AML-193 (cell line): ENCODE measurements around the gene SNAP29.
"Not testable (repeated sequence)": the region's sequence is repeated elsewhere in the genome, so short reads cannot be mapped to it uniquely, and the experiment has no call there.

ENCODE experiments used
- DNase-seq, 2 experiments: peaks; one replicate each; lab custom pipeline; 2025; lab: John Stamatoyannopoulos, UW

Gene SNAP29

DNA sequence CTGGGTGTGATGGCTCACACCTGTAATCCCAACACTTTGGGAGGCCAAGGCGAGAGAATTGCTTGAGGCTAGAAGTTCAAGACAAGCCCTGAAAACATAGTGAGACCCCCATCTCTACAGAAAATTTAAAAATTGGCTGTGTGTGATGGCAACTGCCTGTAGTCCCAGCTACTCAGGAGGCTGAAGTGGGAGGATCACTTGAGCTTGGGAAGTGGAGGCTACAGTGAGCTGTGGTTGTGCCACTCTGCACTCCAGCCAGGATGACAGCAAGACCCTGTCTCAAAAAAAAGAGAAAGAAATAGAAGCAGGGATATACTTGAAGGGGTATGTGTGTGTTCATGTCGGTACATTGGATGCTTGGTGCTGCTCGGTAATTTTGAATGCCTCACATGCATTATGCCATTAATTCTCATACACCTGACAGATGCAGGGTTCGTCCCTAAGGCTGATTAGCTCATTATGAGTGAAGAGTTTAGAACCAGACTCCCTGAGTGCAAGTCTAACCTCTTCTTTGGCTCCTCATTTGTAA is 72.4 kb downstream of the SNAP29 start:
- no peak for DNase-seq

DNA sequence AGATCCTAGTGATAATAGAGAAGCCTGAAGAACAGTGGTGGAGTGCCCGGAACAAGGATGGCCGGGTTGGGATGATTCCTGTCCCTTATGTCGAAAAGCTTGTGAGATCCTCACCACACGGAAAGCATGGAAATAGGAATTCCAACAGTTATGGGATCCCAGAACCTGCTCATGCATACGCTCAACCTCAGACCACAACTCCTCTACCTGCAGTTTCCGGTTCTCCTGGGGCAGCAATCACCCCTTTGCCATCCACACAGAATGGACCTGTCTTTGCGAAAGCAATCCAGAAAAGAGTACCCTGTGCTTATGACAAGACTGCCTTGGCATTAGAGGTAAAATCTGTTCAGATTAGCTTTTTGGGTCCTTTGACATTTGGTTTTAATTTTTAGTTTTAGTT is 75.1 kb downstream of the SNAP29 start:
- no peak for DNase-seq

DNA sequence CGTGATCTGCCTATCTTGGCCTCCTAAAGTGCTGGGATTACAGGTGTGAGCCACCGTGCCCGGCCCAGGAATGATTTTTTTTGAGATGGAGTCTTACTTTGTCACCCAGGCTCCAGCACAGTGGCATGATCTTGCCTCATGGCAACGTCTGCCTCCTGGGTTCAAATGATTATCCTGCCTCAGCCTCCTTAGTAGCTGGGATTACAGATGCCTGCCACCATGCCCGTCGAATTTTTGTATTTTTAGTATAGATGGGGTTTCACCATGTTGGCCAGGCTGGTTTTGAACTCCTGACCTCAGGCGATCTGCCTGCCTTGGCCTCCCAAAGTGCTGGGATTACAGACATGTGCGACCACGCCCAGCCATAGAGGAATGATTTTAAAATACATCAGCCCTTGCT is 76.2 kb downstream of the SNAP29 start:
- not testable (repeated sequence) for DNase-seq

DNA sequence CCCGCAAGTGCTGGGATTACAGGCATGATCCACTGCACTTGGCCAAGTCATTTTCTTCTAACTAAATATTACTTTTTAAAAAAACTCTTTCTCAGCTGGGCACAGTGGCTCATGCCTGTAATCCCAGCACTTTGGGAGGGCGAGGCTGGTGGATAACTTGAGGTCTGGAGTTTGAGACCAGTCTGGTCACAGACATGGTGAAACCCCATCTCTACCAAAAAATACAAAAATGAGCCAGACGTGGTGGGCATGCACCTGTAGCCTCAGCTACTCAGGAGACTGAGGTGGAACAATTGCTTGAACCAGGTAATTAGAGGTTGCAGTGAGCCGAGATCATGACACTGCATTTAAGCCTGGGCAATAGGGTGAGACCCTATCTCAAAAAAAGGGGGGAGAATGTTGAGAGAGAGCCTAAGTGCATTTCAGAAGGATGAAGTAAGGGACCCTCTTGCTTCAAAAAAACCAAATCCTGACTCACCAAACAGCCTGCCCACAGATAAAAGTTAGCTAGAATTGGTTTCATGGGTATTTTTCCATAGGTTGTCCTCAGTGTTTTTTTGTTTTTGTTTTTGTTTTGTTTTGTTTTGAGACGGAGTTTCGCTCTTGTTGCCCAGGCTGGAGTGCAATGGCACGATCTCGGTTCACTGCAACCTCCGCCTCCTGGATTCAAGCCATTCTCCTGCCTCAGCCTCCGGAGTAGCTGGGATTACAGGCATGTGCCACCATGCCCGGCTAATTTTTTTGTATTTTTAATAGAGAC is 77.2 kb downstream of the SNAP29 start:
- DNase-seq: not testable (repeated sequence)

DNA sequence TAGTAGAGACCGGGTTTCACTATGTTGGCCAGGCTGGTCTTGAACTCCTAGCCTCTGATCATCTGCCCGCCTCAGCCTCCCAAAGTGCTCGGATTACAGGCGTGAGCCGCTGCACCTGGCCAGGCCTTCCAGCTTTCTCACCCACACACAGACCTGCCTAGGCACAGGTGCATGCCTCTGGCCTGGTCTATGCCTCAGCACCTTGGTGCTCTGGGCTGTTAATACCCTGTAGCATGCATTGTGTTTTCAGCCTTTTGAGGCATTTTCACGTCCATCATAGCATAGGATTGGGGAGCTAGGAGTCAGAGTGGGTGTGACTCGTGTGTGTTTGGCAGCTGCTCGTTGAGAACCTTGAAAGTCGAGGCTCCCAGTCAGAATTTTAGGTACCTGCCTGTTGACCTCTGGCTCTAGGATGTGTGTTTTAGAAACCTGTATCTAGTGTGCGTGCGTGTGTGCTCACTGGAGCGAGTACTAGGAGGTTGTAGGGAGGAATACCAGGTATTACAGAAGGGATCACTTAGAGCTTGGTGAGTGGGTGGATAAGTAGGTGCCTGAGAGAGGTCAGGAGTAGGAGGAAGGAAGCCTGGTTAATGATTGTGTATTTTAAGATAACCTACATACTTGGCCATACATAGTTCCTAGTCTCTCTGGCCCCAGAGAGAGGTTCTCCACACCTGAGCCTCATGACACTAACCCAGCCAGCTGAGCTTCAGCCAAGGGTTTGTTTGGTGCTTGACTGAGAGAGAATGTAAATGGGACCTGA is 78.4 kb downstream of the SNAP29 start:
- no peak for DNase-seq

DNA sequence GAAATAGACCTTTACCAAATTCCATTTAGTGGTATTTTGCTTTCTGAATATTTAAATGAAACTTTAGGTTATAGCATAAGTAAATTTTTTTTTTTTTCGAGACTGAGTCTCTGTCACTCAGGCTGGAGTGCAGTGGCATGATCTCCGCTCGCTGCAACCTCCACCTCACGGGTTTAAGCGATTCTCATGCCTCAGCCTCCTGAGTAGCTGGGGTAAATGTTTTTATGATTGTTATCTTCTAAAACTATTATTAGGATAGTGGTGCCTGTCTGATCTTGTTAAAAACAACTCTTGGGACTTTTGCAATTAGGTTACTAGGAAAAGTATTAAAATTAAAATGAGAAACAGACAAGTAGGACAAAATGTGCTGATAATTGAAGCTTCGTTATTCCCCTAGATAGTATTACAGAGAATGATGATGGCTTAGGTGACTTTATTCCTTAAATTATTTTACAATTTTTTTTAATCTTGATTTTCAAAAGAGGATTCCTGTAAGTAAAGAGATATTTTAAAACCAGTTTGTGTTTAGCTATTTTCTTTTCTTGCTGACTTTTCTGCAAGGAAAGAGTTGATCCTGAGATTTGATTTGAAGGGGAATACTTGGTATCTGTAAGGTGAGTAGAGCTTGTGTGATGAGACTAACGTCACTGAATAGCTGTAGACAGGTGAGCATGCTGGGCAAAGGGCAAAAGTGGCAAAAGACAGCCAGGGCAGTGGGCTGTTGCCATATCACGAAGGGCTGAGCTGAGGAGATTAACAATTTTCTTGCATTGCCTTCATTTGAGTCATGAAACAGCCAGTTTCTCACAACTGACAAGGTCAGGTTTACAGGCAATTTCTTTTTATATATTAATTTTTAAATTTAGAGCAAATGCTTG is 79.2 kb downstream of the SNAP29 start:
- DNase-seq: no peak

DNA sequence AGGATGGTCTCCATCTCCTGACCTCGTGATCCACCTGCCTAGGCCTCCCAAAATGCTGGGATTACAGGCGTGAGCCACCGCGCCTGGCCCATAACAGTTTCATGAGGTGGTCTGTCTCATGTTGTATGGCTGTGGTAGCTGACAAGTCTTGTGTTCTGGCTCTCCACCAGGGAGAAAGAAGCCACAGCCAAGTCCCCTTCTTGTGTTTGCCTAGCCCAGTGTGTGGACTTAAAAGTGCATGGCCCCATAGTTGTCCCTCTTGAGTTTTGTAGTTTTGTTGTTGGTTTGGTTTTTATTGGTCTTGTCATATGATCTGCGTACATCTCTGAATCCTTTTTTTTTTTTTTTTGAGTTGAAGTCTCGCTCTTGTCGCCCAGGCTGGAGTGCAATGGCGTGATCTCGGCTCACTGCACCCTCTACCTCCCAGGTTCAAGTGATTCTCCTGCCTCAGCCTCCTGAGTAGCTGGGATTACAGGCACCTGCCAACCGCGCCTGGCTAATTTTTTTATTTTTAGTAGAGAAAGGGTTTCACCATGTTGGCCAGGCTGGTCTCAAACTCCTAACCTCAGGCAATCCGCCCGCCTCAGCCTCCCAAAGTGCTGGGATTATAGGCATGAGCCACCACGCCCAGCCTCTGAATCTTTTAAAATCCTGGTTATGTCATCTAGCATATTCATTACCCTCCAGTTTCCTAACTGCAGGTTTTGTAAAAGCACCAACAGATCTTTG is 80.8 kb downstream of the SNAP29 start:
- DNase-seq: not testable (repeated sequence)

DNA sequence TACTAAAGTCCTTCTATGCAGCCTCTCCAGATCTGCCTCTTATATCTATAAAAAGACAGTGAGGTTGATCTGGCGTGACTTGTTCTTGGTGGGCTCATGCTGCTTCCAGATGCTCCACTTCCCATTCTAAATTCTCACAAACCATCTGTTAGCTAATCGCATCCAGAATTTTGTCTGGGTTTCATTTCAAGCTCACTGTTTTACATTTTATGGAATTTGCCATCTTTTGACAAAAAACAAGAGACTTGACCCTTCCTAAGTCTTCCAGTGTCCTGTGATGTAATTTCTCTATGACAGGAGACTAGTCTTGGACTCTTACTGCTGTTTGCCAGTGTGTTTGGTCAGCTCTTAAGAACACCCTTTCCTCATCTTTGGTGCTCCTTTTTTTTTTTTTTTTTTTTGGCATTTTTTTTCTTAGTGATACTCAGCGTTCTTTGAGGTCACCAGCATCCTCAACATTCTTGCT is 81.4 kb downstream of the SNAP29 start:
- no peak for DNase-seq
